ENCODE results near the gene TMEM138. TPM values are rescaled to one million over a fixed set of nuclear protein-coding genes. Genes with fewer than 3 reads are reported as not detected.

TMEM138 gene
- total and polyA plus RNA-seq, 4 donors = 13.5 to 39.6 (median 24.2) TPM

- TF ChIP-seq REST (IDR thresholded peaks at IDR 0.05) (no peak), HNF4G (IDR thresholded peaks at IDR 0.05) (no peak), HNF4A (conservative IDR thresholded peaks at IDR 0.05) (no peak), FOXA2 (IDR thresholded peaks at IDR 0.05) (no peak), GABPA (IDR thresholded peaks at IDR 0.05 in 1 of 2, conservative IDR thresholded peaks at IDR 0.05 in 1 of 2) (no peak), ATF3 (IDR thresholded peaks at IDR 0.05) (no peak), ZBTB33 (IDR thresholded peaks at IDR 0.05) (no peak), FOXA1 (IDR thresholded peaks at IDR 0.05) (no peak), MAX (IDR thresholded peaks at IDR 0.05) (no peak), YY1 (IDR thresholded peaks at IDR 0.05) (no peak), SP1 (IDR thresholded peaks at IDR 0.05) (no peak), NR2F2 (IDR thresholded peaks at IDR 0.05) (no peak), RAD21 (IDR thresholded peaks at IDR 0.05) (no peak), RXRA (IDR thresholded peaks at IDR 0.05) (no peak), JUND (IDR thresholded peaks at IDR 0.05) (no peak), EGR1 (IDR thresholded peaks at IDR 0.05; ENCODE audit: low read depth in 2 of 2) (no peak), TAF1 (conservative IDR thresholded peaks at IDR 0.05) (no peak), CTCF (IDR thresholded peaks at IDR 0.05; ENCODE audit: low read depth, low read length, missing input control) (no peak)
- Histone ChIP-seq H3K27me3 (ENCODE audit: control insufficient read depth in 4 of 4, insufficient read depth in 4 of 4, low read length in 3 of 4) (no peaks in the 10 kb centered on the region), H3K27ac (ENCODE audit: low read depth in 1 of 2, low read length in 2 of 2) (no peak overlapping the region), H3K4me3 (ENCODE audit: low read depth in 1 of 3, low read length in 3 of 3) (no peak overlapping the region), H3K36me3 (ENCODE audit: control insufficient read depth in 4 of 4, insufficient read depth in 3 of 4, low read depth in 1 of 4, low read length in 3 of 4) (peaks cover 14 to 79% (median 66%) of the 10 kb centered on the region in 4 donors), H3K4me1 (ENCODE audit: control insufficient read depth in 4 of 4, insufficient read depth in 4 of 4, low read length in 3 of 4) (no peaks in the 10 kb centered on the region), H3K9me3 (ENCODE audit: control insufficient read depth in 4 of 4, low read length in 3 of 4) (no peaks in the 10 kb centered on the region), H3K9ac (ENCODE audit: low read depth in 1 of 2, low read length in 2 of 2) (no peak overlapping the region)
- DNase-seq (ENCODE audit: low spot score) = no peak
- whole genome bisulfite sequencing = 94% methylated on average over 2 of the region's 2 CpGs
These were observed 43.9 kb downstream of the TMEM138 start for GRCh38 chr11:61406067-61406466.
